GM12878 (cell line): Measurements from ENCODE around the gene FAM78A. TPM values are rescaled to one million over a fixed set of nuclear protein-coding genes. Genes with fewer than 3 reads are reported as not detected.
A peak's percentile ranks its signal among the peaks of the same experiment; 100 is the strongest.

Source experiments
- E4F1 ChIP-seq: fragments of 450-650 bp; IDR thresholded peaks from 2 replicates; pipeline ENCODE4 v1.6.1; 2018; ENCODE audit warnings: borderline replicate concordance, mild to moderate bottlenecking; ENCODE audit not compliant: partially characterized antibody
- EGR1 ChIP-seq, 2 experiments: IDR thresholded peaks; 1 replicate in 1 of 2; 2 replicates in 1 of 2; pipeline ENCODE4 v1.6.1; 2011 to 2012; ENCODE audit warnings: low read depth in 2 of 2, low read length in 2 of 2, borderline replicate concordance in 1 of 2, mild to moderate bottlenecking in 1 of 2, moderate library complexity in 1 of 2
- GATAD2B ChIP-seq: fragments of 450-650 bp; conservative IDR thresholded peaks from 2 replicates; pipeline ENCODE4 v1.6.1; 2017; ENCODE audit warnings: low read depth, mild to moderate bottlenecking, moderate library complexity
- IKZF1 ChIP-seq: fragments of 450-650 bp; conservative IDR thresholded peaks from 2 replicates; pipeline ENCODE4 v1.6.1; 2017; ENCODE audit warnings: antibody characterized with exemption, mild to moderate bottlenecking
- IKZF2 ChIP-seq, 2 experiments: fragments of 450-650 bp; IDR thresholded peaks; 2 replicates each; pipeline ENCODE4 v1.6.1; 2017; ENCODE audit warnings: mild to moderate bottlenecking in 2 of 2, moderate library complexity in 2 of 2
- NFIC ChIP-seq: IDR thresholded peaks from 2 replicates; pipeline ENCODE4 v1.6.1; 2012; ENCODE audit warnings: low read depth, mild to moderate bottlenecking, inconsistent platforms, low read length, moderate library complexity
- PML ChIP-seq: IDR thresholded peaks from 2 replicates; pipeline ENCODE4 v1.6.1; 2012; ENCODE audit warnings: low read length, inconsistent platforms
- REST ChIP-seq: IDR thresholded peaks from 2 replicates; pipeline ENCODE4 v1.6.1; 2012; ENCODE audit warnings: mild to moderate bottlenecking, low read depth, low read length
- RUNX3 ChIP-seq: IDR thresholded peaks from 2 replicates; pipeline ENCODE4 v1.6.1; 2012; ENCODE audit warnings: low read length, inconsistent platforms
- SKIL ChIP-seq: fragments of 450-650 bp; IDR thresholded peaks from 2 replicates; pipeline ENCODE4 v1.6.1; 2017; ENCODE audit warnings: mild to moderate bottlenecking, low read depth, inconsistent platforms; ENCODE audit not compliant: poor library complexity, severe bottlenecking
- ZNF217 ChIP-seq: fragments of 450-650 bp; IDR thresholded peaks from 2 replicates; pipeline ENCODE4 v1.6.1; 2017; ENCODE audit warnings: antibody characterized with exemption, mild to moderate bottlenecking
- ZSCAN29 ChIP-seq: fragments of 450-650 bp; IDR thresholded peaks from 2 replicates; pipeline ENCODE4 v1.6.1; 2017; ENCODE audit warnings: mild to moderate bottlenecking, moderate library complexity
- polyA plus RNA-seq, 11 experiments: library from polyadenylated mRNA; depleted of rRNA in 4 of 11; unstranded in 6 of 11; stranded (reverse) in 5 of 11; fragments of >200 nt; fragmentation: Nextera tagmentation in 4 of 11; fragmentation: Illumina TruSeq in 1 of 11; extraction: Ambion mirVana in 4 of 11; extraction: Trizol in 1 of 11; gene quantifications; 1 replicate in 1 of 11; 2 replicates in 10 of 11; pipeline versions ENCODE4 v1.2.1 to v1.2.3, GENCODE V29; 2011 to 2016; ENCODE audit warnings: inconsistent platforms in 2 of 11, missing spikeins in 2 of 11, low read depth in 1 of 11
- total RNA-seq, 4 experiments: library from RNA; depleted of rRNA in 3 of 4; stranded (reverse); fragments of >200 nt in 3 of 4; fragmentation: Illumina TruSeq in 1 of 4; extraction: Trizol in 1 of 4; gene quantifications; 2 replicates each; pipeline versions ENCODE4 v1.2.1 to v1.2.3, GENCODE V29; 2013 to 2021
- TF ChIP-seq, protein P1 (sequence below): fragments of 450-650 bp; IDR thresholded peaks from 2 replicates; pipeline ENCODE4 v1.6.1; 2017; ENCODE audit warnings: mild to moderate bottlenecking, moderate library complexity
- TF ChIP-seq, protein P2 (sequence below): fragments of 450-650 bp; IDR thresholded peaks from 2 replicates; pipeline ENCODE4 v1.6.1; 2016; ENCODE audit warnings: mild to moderate bottlenecking

FAM78A gene
- total and polyA plus RNA-seq, 10 of the 15 experiments (the other 5 are each of a cell fraction or from before 2014, with no cell fraction given), result 0.18 to 32.5 (median 12.2) TPM

GRCh38 chr9:131262327-131263032, 13.8 kb downstream of the FAM78A start (continued):
- TF ChIP-seq, protein P1, sequence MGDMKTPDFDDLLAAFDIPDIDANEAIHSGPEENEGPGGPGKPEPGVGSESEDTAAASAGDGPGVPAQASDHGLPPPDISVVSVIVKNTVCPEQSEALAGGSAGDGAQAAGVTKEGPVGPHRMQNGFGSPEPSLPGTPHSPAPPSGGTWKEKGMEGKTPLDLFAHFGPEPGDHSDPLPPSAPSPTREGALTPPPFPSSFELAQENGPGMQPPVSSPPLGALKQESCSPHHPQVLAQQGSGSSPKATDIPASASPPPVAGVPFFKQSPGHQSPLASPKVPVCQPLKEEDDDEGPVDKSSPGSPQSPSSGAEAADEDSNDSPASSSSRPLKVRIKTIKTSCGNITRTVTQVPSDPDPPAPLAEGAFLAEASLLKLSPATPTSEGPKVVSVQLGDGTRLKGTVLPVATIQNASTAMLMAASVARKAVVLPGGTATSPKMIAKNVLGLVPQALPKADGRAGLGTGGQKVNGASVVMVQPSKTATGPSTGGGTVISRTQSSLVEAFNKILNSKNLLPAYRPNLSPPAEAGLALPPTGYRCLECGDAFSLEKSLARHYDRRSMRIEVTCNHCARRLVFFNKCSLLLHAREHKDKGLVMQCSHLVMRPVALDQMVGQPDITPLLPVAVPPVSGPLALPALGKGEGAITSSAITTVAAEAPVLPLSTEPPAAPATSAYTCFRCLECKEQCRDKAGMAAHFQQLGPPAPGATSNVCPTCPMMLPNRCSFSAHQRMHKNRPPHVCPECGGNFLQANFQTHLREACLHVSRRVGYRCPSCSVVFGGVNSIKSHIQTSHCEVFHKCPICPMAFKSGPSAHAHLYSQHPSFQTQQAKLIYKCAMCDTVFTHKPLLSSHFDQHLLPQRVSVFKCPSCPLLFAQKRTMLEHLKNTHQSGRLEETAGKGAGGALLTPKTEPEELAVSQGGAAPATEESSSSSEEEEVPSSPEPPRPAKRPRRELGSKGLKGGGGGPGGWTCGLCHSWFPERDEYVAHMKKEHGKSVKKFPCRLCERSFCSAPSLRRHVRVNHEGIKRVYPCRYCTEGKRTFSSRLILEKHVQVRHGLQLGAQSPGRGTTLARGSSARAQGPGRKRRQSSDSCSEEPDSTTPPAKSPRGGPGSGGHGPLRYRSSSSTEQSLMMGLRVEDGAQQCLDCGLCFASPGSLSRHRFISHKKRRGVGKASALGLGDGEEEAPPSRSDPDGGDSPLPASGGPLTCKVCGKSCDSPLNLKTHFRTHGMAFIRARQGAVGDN, result peak; percentile 53
- peak; percentile 73 for TF ChIP-seq SKIL
- no peak for TF ChIP-seq E4F1
- TF ChIP-seq EGR1 (IDR thresholded peaks at IDR 0.05; ENCODE audit: borderline replicate concordance in 1 of 2, low read depth in 2 of 2, low read length in 2 of 2), result no peak
- TF ChIP-seq NFIC, result peak; percentile 52; the same call in 1 of the 2 replicates
- 0 out of 2 replicates have a peak, but pooled peaks have one; percentile 28 for TF ChIP-seq PML
- TF ChIP-seq ZNF217, result peak; percentile 84; the same call in 1 of the 2 replicates
- TF ChIP-seq REST, result no peak
- peak; percentile 81 for TF ChIP-seq GATAD2B
- TF ChIP-seq IKZF2 (IDR thresholded peaks at IDR 0.05), result peak; percentile 98
- no peak for TF ChIP-seq ZSCAN29
- TF ChIP-seq IKZF1, result peak; percentile 92
- TF ChIP-seq, protein P2, sequence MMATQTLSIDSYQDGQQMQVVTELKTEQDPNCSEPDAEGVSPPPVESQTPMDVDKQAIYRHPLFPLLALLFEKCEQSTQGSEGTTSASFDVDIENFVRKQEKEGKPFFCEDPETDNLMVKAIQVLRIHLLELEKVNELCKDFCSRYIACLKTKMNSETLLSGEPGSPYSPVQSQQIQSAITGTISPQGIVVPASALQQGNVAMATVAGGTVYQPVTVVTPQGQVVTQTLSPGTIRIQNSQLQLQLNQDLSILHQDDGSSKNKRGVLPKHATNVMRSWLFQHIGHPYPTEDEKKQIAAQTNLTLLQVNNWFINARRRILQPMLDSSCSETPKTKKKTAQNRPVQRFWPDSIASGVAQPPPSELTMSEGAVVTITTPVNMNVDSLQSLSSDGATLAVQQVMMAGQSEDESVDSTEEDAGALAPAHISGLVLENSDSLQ, result 0 out of 2 replicates have a peak, but pooled peaks have one; percentile 16
- TF ChIP-seq RUNX3, result peak; percentile 53; the same call in 1 of the 2 replicates
